Skeletal muscle tissue (tissue), 4 donors: ENCODE results near the gene RNGTT. TPM values are rescaled to one million over a fixed set of nuclear protein-coding genes. Genes with fewer than 3 reads are reported as not detected.
"Not testable (repeated sequence)": the region's sequence is repeated elsewhere in the genome, so short reads cannot be mapped to it uniquely, and the experiment has no call there.

Source experiments
- H3K27ac ChIP-seq: one replicate; pipeline ENCODE4 v1.7.0; 2013; ENCODE audit warnings: mild to moderate bottlenecking, low read depth, low read length, inconsistent platforms
- H3K27me3 ChIP-seq, 3 donors: one replicate each; pipeline ENCODE4 v1.7.0; 2013; ENCODE audit warnings: low read length in 3 of 3; ENCODE audit not compliant: control insufficient read depth in 3 of 3, insufficient read depth in 3 of 3
- H3K36me3 ChIP-seq, 3 donors: one replicate each; pipeline ENCODE4 v1.7.0; 2013; ENCODE audit warnings: low read length in 3 of 3; ENCODE audit not compliant: control insufficient read depth in 3 of 3, insufficient read depth in 3 of 3
- H3K4me1 ChIP-seq, 3 donors: one replicate each; pipeline ENCODE4 v1.7.0; 2013; ENCODE audit warnings: low read length in 3 of 3, mild to moderate bottlenecking in 3 of 3; ENCODE audit not compliant: control insufficient read depth in 3 of 3, insufficient read depth in 3 of 3
- H3K4me3 ChIP-seq, 3 donors: one replicate each; pipeline ENCODE4 v1.7.0; 2013; ENCODE audit warnings: low read length in 3 of 3
- H3K9ac ChIP-seq, 3 donors: one replicate each; pipeline ENCODE4 v1.7.0; 2013; ENCODE audit warnings: low read length in 3 of 3, mild to moderate bottlenecking in 3 of 3, moderate library complexity in 2 of 3, low read depth in 1 of 3
- H3K9me3 ChIP-seq, 3 donors: one replicate each; pipeline ENCODE4 v1.7.0; 2013; ENCODE audit warnings: low read length in 3 of 3; ENCODE audit not compliant: control insufficient read depth in 3 of 3
- total RNA-seq: library from RNA; depleted of rRNA; stranded (reverse); fragments of >200 nt; gene quantifications from one replicate; pipeline ENCODE4 v1.2.3, GENCODE V29; 2014
- donor health status: Osteomylitis.

Gene RNGTT
- total RNA-seq, 1 donor from 2014 or later: 19.3 TPM

GRCh38 chr6:88914895-88915598 is 48.4 kb downstream of the RNGTT start:
- Histone ChIP-seq H3K27ac (no peak overlapping the region), H3K9me3 (no peaks in the 10 kb centered on the region), H3K4me3 (no peak overlapping the region), H3K27me3 (no peaks in the 10 kb centered on the region), H3K36me3 (no peaks in the 10 kb centered on the region), H3K4me1 (peaks cover 0 to 3% (median 0%) of the 10 kb centered on the region in 3 donors), H3K9ac (no peak overlapping the region)

GRCh38 chr6:88914180-88914579 is 49.2 kb downstream of the RNGTT start:
- Histone ChIP-seq H3K27me3 (no peaks in the 10 kb centered on the region), H3K4me1 (peaks cover 0 to 3% (median 3%) of the 10 kb centered on the region in 3 donors)

GRCh38 chr6:88913471-88913870 is 49.9 kb downstream of the RNGTT start:
- Histone ChIP-seq H3K36me3 (no peaks in the 10 kb centered on the region), H3K27ac (no peak overlapping the region), H3K4me1 (peaks cover 0 to 10% (median 10%) of the 10 kb centered on the region in 3 donors), H3K4me3 (no peak overlapping the region), H3K9ac (no peak overlapping the region), H3K27me3 (no peaks in the 10 kb centered on the region), H3K9me3 (no peaks in the 10 kb centered on the region)

More at GRCh38 chr6:88914180-88914579, 49.2 kb downstream of the RNGTT start:
- Histone ChIP-seq H3K36me3 (no peaks in the 10 kb centered on the region), H3K27ac (no peak overlapping the region), H3K4me3 (no peak overlapping the region), H3K9ac (no peak overlapping the region), H3K9me3 (no peaks in the 10 kb centered on the region)

DNA sequence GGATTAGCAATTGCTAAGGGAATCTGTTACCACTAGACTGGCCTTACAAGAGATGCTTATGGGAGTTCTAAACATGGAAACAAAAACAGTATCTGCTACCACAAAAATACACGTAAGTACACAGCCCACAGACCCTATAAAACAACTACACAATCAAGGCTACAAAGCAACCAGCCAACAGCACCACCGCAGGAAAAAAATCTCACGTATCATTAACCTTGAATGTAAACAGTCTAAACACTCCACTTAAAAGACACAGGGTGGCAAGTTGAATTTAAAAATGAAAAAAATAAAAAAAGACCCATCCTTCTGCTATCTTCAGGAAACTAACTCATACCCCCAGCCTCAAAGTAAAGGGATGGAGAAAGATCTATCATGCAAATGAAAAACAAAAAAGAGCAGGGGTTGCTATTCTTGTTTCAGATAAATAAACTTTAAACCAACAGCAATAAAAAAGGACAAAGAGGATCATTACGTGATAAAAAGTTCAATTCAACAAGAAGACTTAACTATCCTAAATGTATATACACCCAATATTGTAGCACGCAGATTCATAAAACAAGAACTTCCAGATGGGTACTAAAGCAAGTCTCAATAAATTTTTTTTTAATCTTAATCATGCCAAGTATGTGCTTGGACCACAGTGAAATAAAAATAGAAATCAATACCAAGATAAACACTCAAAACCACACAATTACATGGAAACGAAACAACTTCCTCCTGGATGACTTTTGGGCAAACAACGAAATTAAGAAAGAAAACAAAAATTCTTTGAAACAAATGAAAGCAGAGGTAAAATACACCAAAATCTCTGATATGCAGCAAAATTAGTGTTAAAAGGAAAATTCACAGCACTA is 52.3 kb downstream of the RNGTT start:
- no peak overlapping the region for H3K4me3 ChIP-seq
- H3K36me3 ChIP-seq: no peaks in the 10 kb centered on the region
- no peak overlapping the region for H3K9ac ChIP-seq
- no peaks in the 10 kb centered on the region for H3K27me3 ChIP-seq
- peaks cover 0 to 12% (median 10%) of the 10 kb centered on the region in 3 donors for H3K4me1 ChIP-seq
- H3K9me3 ChIP-seq: no peaks in the 10 kb centered on the region
- no peak overlapping the region for H3K27ac ChIP-seq

DNA sequence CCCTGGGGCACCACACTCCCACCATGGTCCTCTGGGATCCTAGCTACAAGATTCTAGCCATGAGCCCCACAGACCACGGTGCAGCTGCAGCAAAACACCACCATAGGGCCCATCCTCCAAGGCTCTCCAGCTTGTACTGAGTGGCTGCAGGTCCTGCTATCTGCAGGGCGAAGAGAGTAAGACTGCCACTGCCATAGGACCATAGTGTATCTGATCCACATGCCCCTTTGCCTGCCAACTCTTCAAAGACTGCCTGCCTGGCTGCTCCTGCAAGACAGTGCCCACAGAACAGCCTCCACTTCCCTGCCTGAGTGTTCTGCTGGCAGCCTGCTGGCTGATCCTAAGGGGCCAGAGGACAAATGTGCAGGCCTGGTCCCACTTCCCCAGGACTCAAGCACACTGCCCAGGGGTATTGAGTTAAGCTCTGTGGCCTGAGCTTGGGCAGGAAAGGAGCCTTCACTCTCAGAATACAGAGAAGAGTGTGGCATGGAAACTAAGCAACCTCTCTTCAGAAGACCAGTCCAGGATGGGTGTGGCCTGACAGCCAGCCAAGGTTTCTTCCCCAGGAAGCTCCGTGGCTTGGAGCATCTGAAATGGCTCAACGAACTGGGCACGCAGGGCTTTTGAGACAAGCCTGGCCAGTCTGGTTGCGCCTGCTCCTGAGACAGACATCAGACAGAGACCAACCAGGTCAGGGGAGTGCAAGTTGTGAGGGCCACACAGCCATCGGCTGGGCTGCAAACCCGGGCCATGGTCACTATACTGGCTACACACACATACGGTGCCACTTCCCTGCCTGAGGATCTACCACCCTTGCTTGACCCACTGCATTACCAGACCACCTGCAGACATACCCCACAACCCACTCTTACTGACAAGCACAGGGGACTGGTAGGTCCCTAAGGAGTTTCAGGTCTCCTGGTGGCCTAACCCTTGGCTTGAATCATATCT is 54.5 kb downstream of the RNGTT start:
- H3K4me3 ChIP-seq: no peak overlapping the region
- H3K9ac ChIP-seq: no peak overlapping the region
- H3K4me1 ChIP-seq: peaks cover 0 to 12% (median 10%) of the 10 kb centered on the region in 3 donors
- H3K9me3 ChIP-seq: no peaks in the 10 kb centered on the region
- H3K27ac ChIP-seq: no peak overlapping the region
- peaks cover 0 to 2% (median 0%) of the 10 kb centered on the region in 3 donors for H3K36me3 ChIP-seq
- no peaks in the 10 kb centered on the region for H3K27me3 ChIP-seq

DNA sequence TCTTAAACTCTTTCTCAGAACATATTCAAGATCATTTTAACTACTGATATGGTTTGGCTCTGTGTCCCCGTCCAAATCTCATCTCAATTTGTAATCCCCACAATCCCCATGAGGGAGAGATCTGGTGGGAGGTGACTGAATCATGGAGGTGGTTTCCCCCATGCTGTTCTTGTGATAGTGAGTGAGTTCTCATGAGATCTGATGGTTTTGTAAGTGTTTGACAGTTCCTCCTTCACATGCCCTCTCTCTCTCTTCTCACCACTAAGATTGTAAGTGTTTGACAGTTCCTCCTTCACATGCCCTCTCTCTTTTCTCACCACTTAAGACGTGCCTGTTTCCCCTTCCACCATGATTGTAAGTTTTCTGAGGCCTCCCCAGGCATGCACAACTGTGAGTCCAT is 56.3 kb downstream of the RNGTT start:
- not testable (repeated sequence) for H3K9me3 ChIP-seq, H3K36me3 ChIP-seq, H3K27ac ChIP-seq, H3K9ac ChIP-seq, H3K4me3 ChIP-seq, H3K27me3 ChIP-seq
- peaks cover 0 to 12% (median 10%) of the 10 kb centered on the region in 3 donors for H3K4me1 ChIP-seq

- H3K4me3 ChIP-seq: no peak overlapping the region
- H3K36me3 ChIP-seq: peaks cover 0 to 5% (median 4%) of the 10 kb centered on the region in 3 donors
- no peak overlapping the region for H3K9ac ChIP-seq
- no peaks in the 10 kb centered on the region for H3K27me3 ChIP-seq
- H3K9me3 ChIP-seq: no peaks in the 10 kb centered on the region
- no peaks in the 10 kb centered on the region for H3K4me1 ChIP-seq
- no peak overlapping the region for H3K27ac ChIP-seq
These were observed 63.7 kb downstream of the RNGTT start for GRCh38 chr6:88899569-88900316.

DNA sequence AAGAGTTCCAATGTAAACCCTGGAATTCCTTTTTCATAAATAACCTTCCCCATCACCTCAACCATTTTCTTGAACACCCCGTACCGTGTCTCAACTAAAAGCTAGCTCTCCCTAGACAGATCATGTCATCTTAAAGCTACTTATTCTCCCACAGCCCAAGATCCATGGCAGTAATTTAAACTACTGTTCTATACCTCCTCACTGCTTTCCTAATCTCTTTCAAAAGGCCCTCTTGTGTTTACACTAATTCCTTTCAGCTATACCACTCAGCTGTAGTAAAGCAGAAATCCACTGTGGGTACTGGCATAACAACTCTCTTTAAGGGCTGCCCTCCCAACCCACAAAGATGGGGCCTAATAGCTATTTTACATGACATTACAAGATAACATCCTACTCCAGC is 67.5 kb downstream of the RNGTT start:
- Histone ChIP-seq H3K9me3 (no peaks in the 10 kb centered on the region), H3K4me1 (no peaks in the 10 kb centered on the region), H3K36me3 (peaks cover 0 to 3% (median 0%) of the 10 kb centered on the region in 3 donors), H3K27ac (no peak overlapping the region), H3K27me3 (no peaks in the 10 kb centered on the region), H3K9ac (no peak overlapping the region), H3K4me3 (no peak overlapping the region)
